A549 (cell line): Measurements from ENCODE around the gene COL24A1. TPM values are rescaled to one million over a fixed set of nuclear protein-coding genes. Genes with fewer than 3 reads are reported as not detected.

Experiments
- ATAC-seq, 2 experiments: fragments of 200-7000 bp in 1 of 2; fragments of >200 bp in 1 of 2; cut with Nextera tagmentation in 1 of 2; cut with Tn5 transposase in 1 of 2; 3 replicates each; pipeline versions ENCODE4 v1.8.0 to v1.9.1; 2018 to 2020; ENCODE audit warnings: mild to moderate bottlenecking in 1 of 2, moderate library complexity in 1 of 2
- CTCF ChIA-PET: fragments of 300-600 bp; sonication (Branson Sonifier 250); formaldehyde crosslinking; extraction: SDS; loops from one replicate; lab custom pipeline; 2021; ENCODE audit warnings: antibody characterized with exemption, inconsistent platforms; lab: Yijun Ruan, JAX
- POLR2A ChIA-PET: fragments of 350-600 bp; formaldehyde crosslinking; extraction: SDS; loops from one replicate; lab custom pipeline; 2021; ENCODE audit warnings: antibody characterized with exemption, inconsistent platforms; lab: Yijun Ruan, JAX
- DNase-seq, 2 experiments: peaks; one replicate each; pipeline versions ENCODE4 v3.0.0 to v3.0.0-alpha.2; 2011 to 2016; ENCODE audit warnings: low read depth in 1 of 2, low spot score in 1 of 2
- FAIRE-seq: peaks from 2 replicates; lab custom pipeline; 2011; peaks lifted over from hg19 to GRCh38; lab: Jason Lieb, UNC
- H3K27ac ChIP-seq, 2 experiments: fragments of >200 bp; sonication (Bioruptor Twin); formaldehyde crosslinking; 3 replicates each; pipeline ENCODE4 v1.5.1; 2016 to 2017
- H3K4me1 ChIP-seq: fragments of >200 bp; sonication (Bioruptor Twin); formaldehyde crosslinking; 3 replicates; pipeline ENCODE4 v1.6.1; 2016
- H3K4me2 ChIP-seq: fragments of >200 bp; sonication (Bioruptor Twin); formaldehyde crosslinking; 3 replicates; pipeline ENCODE4 v1.6.1; 2016
- H3K4me3 ChIP-seq: fragments of >200 bp; sonication (Bioruptor Twin); formaldehyde crosslinking; 3 replicates; pipeline ENCODE4 v1.5.1; 2016
- H3K9me3 ChIP-seq: fragments of >200 bp; sonication (Bioruptor Twin); formaldehyde crosslinking; 3 replicates; pipeline ENCODE4 v1.6.1; 2016
- CBX8 ChIP-seq: fragments of 200-600 bp; sonication (generic); IDR thresholded peaks from 2 replicates; pipeline ENCODE4 v1.6.1; 2016
- EHF ChIP-seq: fragments of 250-450 bp; sonication (Bioruptor Pico); IDR thresholded peaks from 2 replicates; pipeline ENCODE4 v1.5.0; 2020; ENCODE audit warnings: mild to moderate bottlenecking
- EP300 ChIP-seq, 2 experiments: fragments of >200 bp; sonication (Bioruptor Twin); formaldehyde crosslinking; IDR thresholded peaks; 2 replicates in 1 of 2; 3 replicates in 1 of 2; pipeline ENCODE4 v1.6.1; 2016 to 2017
- FOXS1 ChIP-seq: fragments of 250-450 bp; sonication (Bioruptor Pico); IDR thresholded peaks from 2 replicates; pipeline ENCODE4 v1.5.0; 2020; ENCODE audit warnings: mild to moderate bottlenecking, moderate library complexity
- GATA3 ChIP-seq: IDR thresholded peaks from 2 replicates; pipeline ENCODE4 v1.6.1; 2012; ENCODE audit warnings: borderline replicate concordance
- HDAC2 ChIP-seq: fragments of 200-600 bp; sonication (generic); IDR thresholded peaks from 2 replicates; pipeline ENCODE4 v1.6.1; 2016
- KDM5A ChIP-seq: fragments of 200-600 bp; sonication (generic); IDR thresholded peaks from 2 replicates; pipeline ENCODE4 v1.6.1; 2016; ENCODE audit warnings: antibody characterized with exemption, mild to moderate bottlenecking
- MAFK ChIP-seq: fragments of 450-650 bp; IDR thresholded peaks from 2 replicates; pipeline ENCODE4 v1.6.1; 2014; ENCODE audit not compliant: partially characterized antibody
- MYC ChIP-seq: IDR thresholded peaks from 2 replicates; pipeline ENCODE4 v1.6.1; 2012; ENCODE audit warnings: mild to moderate bottlenecking, inconsistent platforms, low read length, improper control_type of control experiment, borderline replicate concordance
- NPAS2 ChIP-seq: fragments of 250-450 bp; sonication (Bioruptor Pico); IDR thresholded peaks from 2 replicates; pipeline ENCODE4 v1.8.0; 2022; ENCODE audit warnings: mild to moderate bottlenecking, moderate library complexity, borderline replicate concordance
- PHF8 ChIP-seq: fragments of 200-600 bp; sonication (generic); IDR thresholded peaks from 2 replicates; pipeline ENCODE4 v1.6.1; 2016; ENCODE audit warnings: low read depth, mild to moderate bottlenecking, antibody characterized with exemption, moderate library complexity, borderline replicate concordance
- POLR2AphosphoS2 ChIP-seq: conservative IDR thresholded peaks from 2 replicates; pipeline ENCODE4 v1.6.1; 2012; ENCODE audit warnings: low read length, improper control_type of control experiment, inconsistent platforms
- RAD21 ChIP-seq, 2 experiments: fragments of >200 bp in 1 of 2; sonication (Bioruptor Twin) in 1 of 2; formaldehyde crosslinking in 1 of 2; IDR thresholded peaks in 1 of 2; conservative IDR thresholded peaks in 1 of 2; 2 replicates in 1 of 2; 3 replicates in 1 of 2; pipeline ENCODE4 v1.6.1; 2012 to 2018; ENCODE audit warnings: inconsistent platforms in 1 of 2
- RARB ChIP-seq: fragments of 250-450 bp; sonication (Bioruptor Pico); IDR thresholded peaks from 2 replicates; pipeline ENCODE4 v1.8.0; 2021; ENCODE audit warnings: mild to moderate bottlenecking, moderate library complexity
- RCOR1 ChIP-seq: fragments of 150-350 bp; IDR thresholded peaks from 2 replicates; pipeline ENCODE4 v1.6.1; 2014; ENCODE audit warnings: antibody characterized with exemption, low read length, low read depth
- RFX5 ChIP-seq: fragments of 450-650 bp; IDR thresholded peaks from 2 replicates; pipeline ENCODE4 v1.7.1; 2014; ENCODE audit warnings: antibody characterized with exemption, mild to moderate bottlenecking, moderate library complexity
- RNF2 ChIP-seq: fragments of 200-600 bp; sonication (generic); IDR thresholded peaks from 2 replicates; pipeline ENCODE4 v1.6.1; 2016; ENCODE audit warnings: low read depth, mild to moderate bottlenecking, antibody characterized with exemption, moderate library complexity, borderline replicate concordance
- SREBF2 ChIP-seq: fragments of 450-650 bp; IDR thresholded peaks from 2 replicates; pipeline ENCODE4 v1.6.1; 2014; ENCODE audit warnings: mild to moderate bottlenecking, moderate library complexity
- ZNF302 ChIP-seq: fragments of 250-450 bp; sonication (Bioruptor Pico); IDR thresholded peaks from 2 replicates; pipeline ENCODE4 v1.9.0; 2021; ENCODE audit warnings: inconsistent platforms, mild to moderate bottlenecking, moderate library complexity
- ZSCAN20 ChIP-seq: fragments of 250-450 bp; sonication (Bioruptor Pico); IDR thresholded peaks from 2 replicates; pipeline ENCODE4 v1.8.0; 2022; ENCODE audit warnings: mild to moderate bottlenecking, moderate library complexity
- WGBS: methylation state at CpG from one replicate; pipeline ENCODE4 v1.1.6; 2017; ENCODE audit errors: missing lambda C conversion rate; 5-methylcytosine and 5-hydroxymethylcytosine counted together
- polyA plus RNA-seq, 4 experiments: library from polyadenylated mRNA; depleted of rRNA in 3 of 4; stranded (reverse); fragments of >200 nt; fragmentation: RNase III in 1 of 4; extraction: RNeasy Plus Mini Kit Qiagen cat#74134 plus additional on column Dnase treatment in 1 of 4; gene quantifications; 2 replicates in 3 of 4; 3 replicates in 1 of 4; pipeline ENCODE4 v1.2.3, GENCODE V29; 2011 to 2017
- TF ChIP-seq, protein P1 (sequence below): IDR thresholded peaks from 2 replicates; pipeline ENCODE4 v1.6.1; 2012; ENCODE audit warnings: low read depth, borderline replicate concordance
- TF ChIP-seq, protein P2 (sequence below): fragments of 250-450 bp; sonication (Bioruptor Pico); IDR thresholded peaks from 2 replicates; pipeline ENCODE4 v1.5.0; 2020; ENCODE audit warnings: low read depth, mild to moderate bottlenecking, moderate library complexity
- TF ChIP-seq, protein P3 (sequence below): fragments of 450-650 bp; IDR thresholded peaks from 2 replicates; pipeline ENCODE4 v1.6.1; 2014; ENCODE audit warnings: antibody characterized with exemption
- TF ChIP-seq, protein P4 (sequence below): IDR thresholded peaks from 2 replicates; pipeline ENCODE4 v1.6.1; 2012
- TF ChIP-seq, protein P5 (sequence below): fragments of 150-350 bp; IDR thresholded peaks from 2 replicates; pipeline ENCODE4 v1.6.1; 2014; ENCODE audit warnings: low read depth, mild to moderate bottlenecking, low read length

COL24A1 gene
- polyA plus RNA-seq, 2 of the 4 experiments (the other 2 are of a cell fraction): 0.03 to 0.13 TPM

DNA sequence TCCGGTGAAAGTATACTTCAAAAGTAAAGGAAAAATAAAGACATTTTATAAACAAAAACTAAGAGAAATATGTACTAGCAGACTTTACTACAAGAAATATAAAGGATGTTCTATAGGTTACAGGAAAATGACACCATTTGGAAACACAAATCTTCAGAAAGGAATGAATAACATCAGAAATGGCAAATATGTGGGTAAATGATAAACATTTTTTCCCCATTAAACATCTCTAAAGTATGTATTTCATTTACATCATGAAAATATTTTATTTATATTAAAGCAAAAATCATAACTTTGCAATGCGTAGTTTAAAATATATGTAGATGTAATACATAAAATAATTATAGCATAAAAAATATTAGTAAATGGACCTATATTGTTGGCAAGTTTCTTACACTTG is 264.2 kb downstream of the COL24A1 start:
- ChIA-PET POLR2A (no interaction called here), CTCF (no interaction called here)
- H3K9me3 ChIP-seq: no peaks in the 10 kb centered on the region
- 96% methylated on average over 2 of the region's 2 CpGs for WGBS
- no peak overlapping the region for H3K4me2 ChIP-seq
- no peak for ATAC-seq
- H3K4me1 ChIP-seq: no peaks in the 10 kb centered on the region
- DNase-seq: no peak
- no peak overlapping the region for H3K27ac ChIP-seq
- TF ChIP-seq, protein P1, sequence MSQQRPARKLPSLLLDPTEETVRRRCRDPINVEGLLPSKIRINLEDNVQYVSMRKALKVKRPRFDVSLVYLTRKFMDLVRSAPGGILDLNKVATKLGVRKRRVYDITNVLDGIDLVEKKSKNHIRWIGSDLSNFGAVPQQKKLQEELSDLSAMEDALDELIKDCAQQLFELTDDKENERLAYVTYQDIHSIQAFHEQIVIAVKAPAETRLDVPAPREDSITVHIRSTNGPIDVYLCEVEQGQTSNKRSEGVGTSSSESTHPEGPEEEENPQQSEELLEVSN: no peak
- no peak for TF ChIP-seq RARB (CRISPR knock-in tag)
- FAIRE-seq: no peak
- no peak overlapping the region for H3K4me3 ChIP-seq

DNA sequence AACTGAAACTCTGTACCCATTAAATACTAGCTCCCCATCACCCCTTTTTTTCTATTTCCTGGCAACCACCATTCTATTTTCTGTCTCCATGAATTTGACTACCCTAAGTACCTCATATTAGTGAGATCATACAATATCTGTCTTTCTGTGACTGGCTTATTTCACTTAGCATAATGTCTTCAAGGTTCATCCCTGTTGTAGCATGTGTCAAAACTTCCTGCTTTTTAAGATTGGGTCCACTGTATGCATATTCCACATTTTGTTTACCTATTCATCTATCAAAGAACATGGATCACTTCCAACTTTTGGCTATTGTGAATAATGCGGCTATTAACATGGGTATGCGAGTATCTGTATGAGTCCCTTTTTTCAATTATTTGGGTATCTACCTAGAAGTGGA is 266.7 kb downstream of the COL24A1 start:
- Histone ChIP-seq H3K4me2 (no peak overlapping the region), H3K4me3 (no peak overlapping the region), H3K9me3 (no peaks in the 10 kb centered on the region), H3K4me1 (no peaks in the 10 kb centered on the region), H3K27ac (no peak overlapping the region)
- 93% methylated on average over 2 of the region's 2 CpGs for WGBS
- DNase-seq (no peak), FAIRE-seq (no peak), ATAC-seq (no peak)
- TF ChIP-seq ZNF302 (CRISPR knock-in tag) (no peak), CBX8 (no peak), EHF (CRISPR knock-in tag) (no peak)
- ChIA-PET CTCF (interaction anchor here (0.7 kb wide), 1 partner anchor 1199 kb away, joined by 3 read pairs; no protein-coding TSS in a partner anchor), POLR2A (no interaction called here)

DNA sequence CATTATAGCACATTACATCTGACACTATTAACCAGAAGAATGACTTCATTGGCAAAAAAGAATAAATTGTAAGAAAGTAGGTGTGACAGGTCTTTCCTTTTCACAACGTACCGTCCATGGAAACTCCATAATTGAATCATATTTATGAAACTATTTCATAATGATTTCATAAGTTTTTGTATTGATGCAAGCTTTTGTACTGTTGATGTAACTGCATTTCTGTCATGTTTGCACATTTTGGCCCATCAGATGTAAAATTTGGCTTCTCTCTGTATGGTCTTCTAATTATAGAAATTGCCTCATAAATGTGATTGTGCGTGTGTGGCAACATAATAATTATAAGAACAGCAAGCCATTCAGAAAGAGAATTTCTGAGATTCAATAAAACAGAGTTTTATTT is 267.7 kb downstream of the COL24A1 start:
- DNase-seq (no peak), ATAC-seq (no peak), FAIRE-seq (no peak)
- ChIA-PET POLR2A (no interaction called here), CTCF (no interaction called here)
- WGBS: 91% methylated on average over 3 of the region's 3 CpGs
- no peak overlapping the region for H3K27ac ChIP-seq
- no peaks in the 10 kb centered on the region for H3K9me3 ChIP-seq
- H3K4me1 ChIP-seq: no peaks in the 10 kb centered on the region
- H3K4me2 ChIP-seq: no peak overlapping the region
- H3K4me3 ChIP-seq: no peak overlapping the region
- TF ChIP-seq POLR2AphosphoS2 (no peak), MYC (no peak), MAFK (peak; percentile 12)

DNA sequence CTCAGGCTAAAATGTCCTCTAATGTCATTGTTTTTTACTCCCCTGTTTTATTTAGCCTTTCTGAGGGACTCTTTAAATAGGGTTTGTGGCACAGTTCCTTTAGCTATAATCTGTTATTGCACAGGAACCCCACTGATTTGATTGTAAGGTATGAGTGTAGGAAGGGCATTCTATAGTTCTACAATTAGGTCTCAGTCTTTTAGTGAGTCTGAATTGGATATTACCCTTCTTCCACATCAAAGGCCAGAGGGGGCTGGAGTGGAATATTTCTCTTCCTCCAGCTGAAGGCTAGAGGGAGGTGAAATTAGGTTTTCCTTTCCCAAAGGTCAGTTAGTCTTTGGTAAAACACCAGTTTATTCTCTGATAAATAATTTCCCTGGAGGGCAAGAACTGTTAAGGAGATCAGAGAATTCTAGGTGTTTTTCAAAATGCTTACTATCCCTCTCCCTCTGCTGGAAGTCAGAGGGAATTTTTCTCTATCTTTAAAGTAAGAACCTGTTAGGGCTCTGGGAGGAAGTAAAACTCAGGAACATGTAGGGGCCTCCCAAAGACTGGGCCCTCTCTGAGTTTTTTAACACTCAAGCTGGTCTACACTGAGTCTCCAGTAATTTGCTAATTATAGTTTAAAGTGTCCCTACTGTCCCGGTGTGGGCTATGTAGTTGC is 272.1 kb downstream of the COL24A1 start:
- Histone ChIP-seq H3K27ac (no peak overlapping the region), H3K9me3 (no peaks in the 10 kb centered on the region), H3K4me2 (no peak overlapping the region), H3K4me1 (no peaks in the 10 kb centered on the region), H3K4me3 (no peak overlapping the region)
- DNase-seq (no peak), ATAC-seq (no peak), FAIRE-seq (no peak)
- TF ChIP-seq, protein P2, sequence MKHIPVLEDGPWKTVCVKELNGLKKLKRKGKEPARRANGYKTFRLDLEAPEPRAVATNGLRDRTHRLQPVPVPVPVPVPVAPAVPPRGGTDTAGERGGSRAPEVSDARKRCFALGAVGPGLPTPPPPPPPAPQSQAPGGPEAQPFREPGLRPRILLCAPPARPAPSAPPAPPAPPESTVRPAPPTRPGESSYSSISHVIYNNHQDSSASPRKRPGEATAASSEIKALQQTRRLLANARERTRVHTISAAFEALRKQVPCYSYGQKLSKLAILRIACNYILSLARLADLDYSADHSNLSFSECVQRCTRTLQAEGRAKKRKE (CRISPR knock-in tag): no peak
- TF ChIP-seq EP300 (IDR thresholded peaks at IDR 0.05) (no peak), ZSCAN20 (CRISPR knock-in tag) (no peak), RFX5 (no peak), FOXS1 (CRISPR knock-in tag) (no peak), SREBF2 (no peak), RARB (CRISPR knock-in tag) (no peak), PHF8 (no peak), RAD21 (conservative IDR thresholded peaks at IDR 0.05 in 1 of 2, IDR thresholded peaks at IDR 0.05 in 1 of 2) (no peak), RNF2 (no peak), GATA3 (no peak), NPAS2 (CRISPR knock-in tag) (no peak), HDAC2 (no peak), KDM5A (no peak), RCOR1 (no peak)
- TF ChIP-seq, protein P1: no peak
- TF ChIP-seq, protein P3, sequence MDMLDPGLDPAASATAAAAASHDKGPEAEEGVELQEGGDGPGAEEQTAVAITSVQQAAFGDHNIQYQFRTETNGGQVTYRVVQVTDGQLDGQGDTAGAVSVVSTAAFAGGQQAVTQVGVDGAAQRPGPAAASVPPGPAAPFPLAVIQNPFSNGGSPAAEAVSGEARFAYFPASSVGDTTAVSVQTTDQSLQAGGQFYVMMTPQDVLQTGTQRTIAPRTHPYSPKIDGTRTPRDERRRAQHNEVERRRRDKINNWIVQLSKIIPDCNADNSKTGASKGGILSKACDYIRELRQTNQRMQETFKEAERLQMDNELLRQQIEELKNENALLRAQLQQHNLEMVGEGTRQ: no peak
- TF ChIP-seq, protein P4, sequence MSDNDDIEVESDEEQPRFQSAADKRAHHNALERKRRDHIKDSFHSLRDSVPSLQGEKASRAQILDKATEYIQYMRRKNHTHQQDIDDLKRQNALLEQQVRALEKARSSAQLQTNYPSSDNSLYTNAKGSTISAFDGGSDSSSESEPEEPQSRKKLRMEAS: no peak
- TF ChIP-seq, protein P5, sequence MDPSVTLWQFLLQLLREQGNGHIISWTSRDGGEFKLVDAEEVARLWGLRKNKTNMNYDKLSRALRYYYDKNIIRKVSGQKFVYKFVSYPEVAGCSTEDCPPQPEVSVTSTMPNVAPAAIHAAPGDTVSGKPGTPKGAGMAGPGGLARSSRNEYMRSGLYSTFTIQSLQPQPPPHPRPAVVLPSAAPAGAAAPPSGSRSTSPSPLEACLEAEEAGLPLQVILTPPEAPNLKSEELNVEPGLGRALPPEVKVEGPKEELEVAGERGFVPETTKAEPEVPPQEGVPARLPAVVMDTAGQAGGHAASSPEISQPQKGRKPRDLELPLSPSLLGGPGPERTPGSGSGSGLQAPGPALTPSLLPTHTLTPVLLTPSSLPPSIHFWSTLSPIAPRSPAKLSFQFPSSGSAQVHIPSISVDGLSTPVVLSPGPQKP: no peak
- 31% methylated on average over 1 of the region's 1 CpG for WGBS
- ChIA-PET CTCF (interaction anchor here (1.3 kb wide), 1 partner anchor 10 kb away, joined by 4 read pairs; no protein-coding TSS in a partner anchor), POLR2A (no interaction called here)
